IMR-90 (cell line): Measurements from ENCODE around the gene CNOT3.

Experiments
- CEBPB ChIP-seq: IDR thresholded peaks from 2 replicates; pipeline ENCODE4 v1.6.1; 2012; ENCODE audit warnings: low read depth, low read length, improper control_type of control experiment
- CTCF ChIP-seq: conservative IDR thresholded peaks from 2 replicates; pipeline ENCODE4 v1.5.1; 2012; ENCODE audit warnings: mild to moderate bottlenecking, low read depth, low read length, improper control_type of control experiment
- POLR2A ChIP-seq: IDR thresholded peaks from 2 replicates; pipeline ENCODE4 v1.6.1; 2012; ENCODE audit warnings: mild to moderate bottlenecking, low read depth, low read length
- TF ChIP-seq, protein P1 (sequence below): fragments of 150-350 bp; IDR thresholded peaks from 2 replicates; pipeline ENCODE4 v1.6.1; 2016; ENCODE audit warnings: low read depth, mild to moderate bottlenecking, low read length, moderate library complexity, borderline replicate concordance

DNA sequence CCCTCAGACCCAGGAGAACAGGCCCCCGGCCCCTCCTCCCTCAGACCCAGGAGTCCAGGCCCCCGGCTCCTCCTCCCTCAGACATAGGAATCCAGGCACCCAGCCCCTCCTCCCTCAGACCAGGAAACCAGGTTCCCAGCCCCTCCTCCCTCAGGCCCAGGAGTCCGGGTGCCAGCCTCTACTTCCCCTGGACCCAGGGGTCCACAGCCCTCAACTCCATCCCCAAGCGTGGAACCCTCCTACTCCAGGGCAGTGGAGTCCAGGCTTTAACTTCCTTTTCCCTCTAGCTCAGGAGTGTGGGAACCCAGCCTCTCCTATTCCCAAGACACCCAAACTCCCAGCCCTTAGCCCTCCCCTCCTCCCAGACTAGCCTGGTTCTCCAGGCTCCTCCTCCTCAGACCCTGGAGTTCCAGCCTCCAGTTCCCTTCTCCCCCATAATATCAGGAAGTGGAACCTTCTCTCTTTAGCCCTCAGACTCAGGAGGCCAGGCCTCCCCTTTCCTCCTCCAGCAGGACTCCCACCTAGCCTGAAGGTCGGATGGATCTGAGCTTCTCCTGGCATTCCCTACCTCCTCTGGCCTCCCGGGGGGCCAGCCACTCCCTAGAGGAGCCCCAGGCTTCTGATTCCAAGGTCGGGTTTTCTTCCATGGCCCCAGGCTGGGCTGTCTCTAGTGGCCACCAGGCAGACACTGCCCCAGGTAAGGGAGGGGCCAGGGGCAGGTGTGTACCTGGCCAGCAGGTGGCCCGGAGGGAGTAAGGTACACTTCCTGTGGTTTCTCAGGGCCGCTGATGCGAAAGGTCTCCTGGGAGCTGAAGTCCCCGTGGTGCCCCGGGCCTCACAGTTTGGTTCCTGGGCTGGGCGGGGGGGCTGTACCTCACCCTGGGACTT, 35.2 kb downstream of the CNOT3 start, which contains the start of gene TMC4:
- TF ChIP-seq CTCF (no peak), CEBPB (no peak), POLR2A (no peak)
- TF ChIP-seq, protein P1, sequence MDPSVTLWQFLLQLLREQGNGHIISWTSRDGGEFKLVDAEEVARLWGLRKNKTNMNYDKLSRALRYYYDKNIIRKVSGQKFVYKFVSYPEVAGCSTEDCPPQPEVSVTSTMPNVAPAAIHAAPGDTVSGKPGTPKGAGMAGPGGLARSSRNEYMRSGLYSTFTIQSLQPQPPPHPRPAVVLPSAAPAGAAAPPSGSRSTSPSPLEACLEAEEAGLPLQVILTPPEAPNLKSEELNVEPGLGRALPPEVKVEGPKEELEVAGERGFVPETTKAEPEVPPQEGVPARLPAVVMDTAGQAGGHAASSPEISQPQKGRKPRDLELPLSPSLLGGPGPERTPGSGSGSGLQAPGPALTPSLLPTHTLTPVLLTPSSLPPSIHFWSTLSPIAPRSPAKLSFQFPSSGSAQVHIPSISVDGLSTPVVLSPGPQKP, result no peak
